ACC112 (cell line): ENCODE data around the gene DNAH2.

Experiments
- H2AFZ ChIP-seq: fragments of 200-600 bp; sonication (generic); one replicate; pipeline ENCODE4 v1.6.0; 2017; ENCODE audit warnings: antibody characterized with exemption, low read length; ENCODE audit not compliant: unreplicated experiment
- H3K27ac ChIP-seq: fragments of 200-600 bp; sonication (generic); 2 replicates; pipeline ENCODE4 v1.5.1; 2014; ENCODE audit warnings: low read depth, mild to moderate bottlenecking, antibody characterized with exemption, low read length, moderate library complexity
- H3K27me3 ChIP-seq: fragments of 200-600 bp; sonication (generic); 2 replicates; pipeline ENCODE4 v1.6.1; 2014; ENCODE audit warnings: mild to moderate bottlenecking, antibody characterized with exemption, low read length, moderate library complexity, mixed read lengths; ENCODE audit not compliant: insufficient read depth
- H3K36me3 ChIP-seq: fragments of 200-600 bp; sonication (generic); 2 replicates; pipeline ENCODE4 v1.6.1; 2016; ENCODE audit warnings: mild to moderate bottlenecking, antibody characterized with exemption, low read length, moderate library complexity, mixed read lengths; ENCODE audit not compliant: insufficient read depth
- H3K4me1 ChIP-seq: fragments of 200-600 bp; sonication (generic); one replicate; pipeline ENCODE4 v1.6.1; 2016; ENCODE audit warnings: low read length, mixed read lengths; ENCODE audit not compliant: insufficient read depth, unreplicated experiment, control insufficient read depth
- H3K4me3 ChIP-seq: fragments of 200-600 bp; sonication (generic); 2 replicates; pipeline ENCODE4 v1.5.1; 2014; ENCODE audit warnings: mild to moderate bottlenecking, low read depth, low read length
- H3K79me2 ChIP-seq: fragments of 200-600 bp; sonication (generic); one replicate; pipeline ENCODE4 v1.6.0; 2016; ENCODE audit warnings: low read length; ENCODE audit not compliant: control insufficient read depth, unreplicated experiment, insufficient read depth

DNAH2 gene

GRCh38 chr17:7781429-7781828 is 63.9 kb downstream of the DNAH2 start:
- no peaks in the 10 kb centered on the region for H3K79me2 ChIP-seq
- no peak overlapping the region for H2AFZ ChIP-seq
- no peak overlapping the region for H3K4me3 ChIP-seq
- no peaks in the 10 kb centered on the region for H3K27me3 ChIP-seq
- H3K27ac ChIP-seq = no peak overlapping the region
- H3K4me1 ChIP-seq = no peaks in the 10 kb centered on the region
- no peaks in the 10 kb centered on the region for H3K36me3 ChIP-seq

- Histone ChIP-seq H3K27me3 (no peaks in the 10 kb centered on the region), H3K36me3 (no peaks in the 10 kb centered on the region), H2AFZ (no peak overlapping the region), H3K79me2 (no peaks in the 10 kb centered on the region), H3K4me1 (no peaks in the 10 kb centered on the region), H3K4me3 (no peak overlapping the region), H3K27ac (no peak overlapping the region)
Observed at GRCh38 chr17:7782240-7782639, 64.7 kb downstream of the DNAH2 start.

- H3K27ac ChIP-seq = no peak overlapping the region
- H3K27me3 ChIP-seq = no peaks in the 10 kb centered on the region
- H3K79me2 ChIP-seq = no peaks in the 10 kb centered on the region
Observed at GRCh38 chr17:7786866-7787265, 69.3 kb downstream of the DNAH2 start.

GRCh38 chr17:7789131-7789530 is 71.6 kb downstream of the DNAH2 start:
- H3K4me1 ChIP-seq = no peaks in the 10 kb centered on the region
- no peaks in the 10 kb centered on the region for H3K27me3 ChIP-seq
- no peak overlapping the region for H2AFZ ChIP-seq
- H3K4me3 ChIP-seq = no peak overlapping the region
- H3K79me2 ChIP-seq = no peaks in the 10 kb centered on the region
- no peak overlapping the region for H3K27ac ChIP-seq
- no peaks in the 10 kb centered on the region for H3K36me3 ChIP-seq

More at GRCh38 chr17:7786866-7787265, 69.3 kb downstream of the DNAH2 start:
- Histone ChIP-seq H3K36me3 (no peaks in the 10 kb centered on the region), H2AFZ (no peak overlapping the region), H3K4me3 (no peak overlapping the region), H3K4me1 (no peaks in the 10 kb centered on the region)

- H3K4me1 ChIP-seq = no peaks in the 10 kb centered on the region
- no peaks in the 10 kb centered on the region for H3K27me3 ChIP-seq
- no peak overlapping the region for H2AFZ ChIP-seq
Observed at GRCh38 chr17:7790150-7790549, 72.6 kb downstream of the DNAH2 start.

GRCh38 chr17:7792611-7793010 is 75.1 kb downstream of the DNAH2 start:
- H3K79me2 ChIP-seq = no peaks in the 10 kb centered on the region
- H3K27ac ChIP-seq = no peak overlapping the region
- H2AFZ ChIP-seq = no peak overlapping the region
- H3K4me3 ChIP-seq = no peak overlapping the region
- H3K36me3 ChIP-seq = no peaks in the 10 kb centered on the region
- H3K27me3 ChIP-seq = no peaks in the 10 kb centered on the region
- no peaks in the 10 kb centered on the region for H3K4me1 ChIP-seq

More at GRCh38 chr17:7790150-7790549, 72.6 kb downstream of the DNAH2 start:
- H3K36me3 ChIP-seq = no peaks in the 10 kb centered on the region
- no peak overlapping the region for H3K27ac ChIP-seq
- no peak overlapping the region for H3K4me3 ChIP-seq
- no peaks in the 10 kb centered on the region for H3K79me2 ChIP-seq

GRCh38 chr17:7794075-7794663 is 76.6 kb downstream of the DNAH2 start:
- Histone ChIP-seq H3K79me2 (no peaks in the 10 kb centered on the region), H2AFZ (no peak overlapping the region), H3K27ac (no peak overlapping the region), H3K4me1 (no peaks in the 10 kb centered on the region), H3K36me3 (no peaks in the 10 kb centered on the region), H3K4me3 (no peak overlapping the region), H3K27me3 (no peaks in the 10 kb centered on the region)

GRCh38 chr17:7797976-7798375 is 80.4 kb downstream of the DNAH2 start:
- no peaks in the 10 kb centered on the region for H3K4me1 ChIP-seq
- no peak overlapping the region for H2AFZ ChIP-seq
- H3K4me3 ChIP-seq = no peak overlapping the region
- H3K36me3 ChIP-seq = no peaks in the 10 kb centered on the region
- no peaks in the 10 kb centered on the region for H3K79me2 ChIP-seq
- no peak overlapping the region for H3K27ac ChIP-seq
- H3K27me3 ChIP-seq = no peaks in the 10 kb centered on the region

- Histone ChIP-seq H3K79me2 (no peaks in the 10 kb centered on the region), H3K4me1 (no peaks in the 10 kb centered on the region), H3K27ac (no peak overlapping the region), H3K27me3 (no peaks in the 10 kb centered on the region), H2AFZ (no peak overlapping the region), H3K4me3 (no peak overlapping the region), H3K36me3 (no peaks in the 10 kb centered on the region)
Observed at GRCh38 chr17:7798839-7799238, 81.3 kb downstream of the DNAH2 start.

GRCh38 chr17:7803981-7804380 is 86.4 kb downstream of the DNAH2 start:
- no peaks in the 10 kb centered on the region for H3K79me2 ChIP-seq
- H3K4me1 ChIP-seq = no peaks in the 10 kb centered on the region
- no peaks in the 10 kb centered on the region for H3K27me3 ChIP-seq
- no peak overlapping the region for H3K4me3 ChIP-seq
- H3K27ac ChIP-seq = no peak overlapping the region
- H3K36me3 ChIP-seq = no peaks in the 10 kb centered on the region
- no peak overlapping the region for H2AFZ ChIP-seq

- Histone ChIP-seq H3K27me3 (no peaks in the 10 kb centered on the region), H3K36me3 (no peaks in the 10 kb centered on the region), H3K4me3 (no peak overlapping the region), H3K79me2 (no peaks in the 10 kb centered on the region), H2AFZ (no peak overlapping the region), H3K27ac (no peak overlapping the region), H3K4me1 (peaks cover 7% of the 10 kb centered on the region)
Observed at GRCh38 chr17:7806587-7806986, 89.0 kb downstream of the DNAH2 start.
